Lower leg skin (tissue), 4 donors: ENCODE results near the gene OR1S1. TPM values are rescaled to one million over a fixed set of nuclear protein-coding genes. Genes with fewer than 3 reads are reported as not detected.

Experiments used
- DNase-seq, 2 donors: peaks; one replicate each; pipeline ENCODE4 v3.0.0-alpha.2; 2019; ENCODE audit warnings: low spot score in 2 of 2
- H3K4me3 ChIP-seq: fragments of 200-600 bp; sonication (generic); 2 replicates; pipeline ENCODE4 v1.5.1; 2017; ENCODE audit warnings: mild to moderate bottlenecking, low read depth; ENCODE audit not compliant: poor library complexity, severe bottlenecking
- CTCF ChIP-seq, 3 donors: fragments of 450-650 bp; IDR thresholded peaks; one replicate each; pipeline ENCODE4 v1.5.1; 2016; ENCODE audit warnings: antibody characterized with exemption in 3 of 3, mild to moderate bottlenecking in 3 of 3, moderate library complexity in 2 of 3
- POLR2A ChIP-seq, 2 donors: fragments of 450-650 bp; IDR thresholded peaks; one replicate each; pipeline ENCODE4 v1.6.1; 2016 to 2017; ENCODE audit warnings: antibody characterized with exemption in 2 of 2, mild to moderate bottlenecking in 1 of 2, moderate library complexity in 1 of 2
- WGBS, 2 donors: methylation state at CpG; one replicate each; pipeline ENCODE4 v1.1.5; 2018; 5-methylcytosine and 5-hydroxymethylcytosine counted together
- intact Hi-C: fragments of 100-400 bp; cut with DNase I; formaldehyde crosslinking; loops from one replicate; pipeline ENCODE4 v1.15.0; 2023; ENCODE audit warnings: low total_unique reads
- total RNA-seq, 4 donors: library from RNA; depleted of rRNA; stranded (reverse); fragments of >200 nt; gene quantifications; one replicate each; pipeline ENCODE4 v1.1.0, GENCODE V29; 2016

Gene OR1S1
- total RNA-seq, 4 donors from 2014 or later = not detected

GRCh38 chr11:58243954-58244353, 31.4 kb downstream of the OR1S1 start:
- no peak for DNase-seq
- H3K4me3 ChIP-seq = no peak overlapping the region
- TF ChIP-seq POLR2A (IDR thresholded peaks at IDR 0.05) (no peak), CTCF (IDR thresholded peaks at IDR 0.05) (no peak)
- WGBS, 2 donors = 91 to 99% methylated on average over 2 of the region's 2 CpGs
- intact Hi-C loops = no loop called here

- TF ChIP-seq CTCF (IDR thresholded peaks at IDR 0.05) = no peak
- intact Hi-C loops = no loop called here
- H3K4me3 ChIP-seq = no peak overlapping the region
- DNase-seq = no peak
- 60 to 68% methylated on average over 1 of the region's 1 CpG for WGBS, 2 donors
These were observed 42.4 kb downstream of the OR1S1 start for GRCh38 chr11:58254936-58255335.

GRCh38 chr11:58259983-58260382, 47.5 kb downstream of the OR1S1 start:
- DNase-seq = no peak
- TF ChIP-seq CTCF (IDR thresholded peaks at IDR 0.05) (no peak), POLR2A (IDR thresholded peaks at IDR 0.05) (no peak)
- 74 to 86% methylated on average over 2 of the region's 2 CpGs for WGBS, 2 donors
- intact Hi-C loops = no loop called here
- no peak overlapping the region for H3K4me3 ChIP-seq

Other genes with a start within 250 kb of the OR1S1 start
- gene OR9Q1, start 188.8 kb upstream of the OR1S1 start, total RNA-seq = not detected
- not detected for gene OR6Q1, start 181.8 kb upstream of the OR1S1 start, total RNA-seq
- gene OR9I1, start 87.2 kb upstream of the OR1S1 start, total RNA-seq = not detected
- under 1 TPM in 1 of 4 donors, not detected in 3; 0.65 TPM for gene OR9Q2, start 23.6 kb upstream of the OR1S1 start, total RNA-seq
- not detected for gene OR1S2, start 8.6 kb upstream of the OR1S1 start, total RNA-seq
- gene OR10Q1, start 16.2 kb downstream of the OR1S1 start, total RNA-seq = not detected
- not detected for gene OR10W1, start 55.5 kb downstream of the OR1S1 start, total RNA-seq
- gene OR5B17, start 146.3 kb downstream of the OR1S1 start, total RNA-seq = not detected
- gene OR5B3, start 194.2 kb downstream of the OR1S1 start, total RNA-seq = not detected
- not detected for gene OR5B2, start 215.4 kb downstream of the OR1S1 start, total RNA-seq
- not detected for gene OR5B12, start 229.5 kb downstream of the OR1S1 start, total RNA-seq